GM12878 (cell line): ENCODE results near the gene BCAS2.

Experiments
- ATF3 ChIP-seq: IDR thresholded peaks from 2 replicates; pipeline ENCODE4 v1.6.1; 2011; ENCODE audit warnings: low read depth, mild to moderate bottlenecking, low read length, moderate library complexity, borderline replicate concordance; ENCODE audit errors: extremely low read depth
- BCL3 ChIP-seq: IDR thresholded peaks from 2 replicates; pipeline ENCODE4 v1.6.1; 2011; ENCODE audit warnings: borderline replicate concordance, low read depth, mild to moderate bottlenecking, moderate library complexity, low read length; ENCODE audit not compliant: insufficient read depth, poor library complexity, severe bottlenecking
- CHD2 ChIP-seq: IDR thresholded peaks from 2 replicates; pipeline ENCODE4 v1.6.1; 2011; ENCODE audit warnings: low read depth, low read length, improper control_type of control experiment, borderline replicate concordance
- CREB1 ChIP-seq: IDR thresholded peaks from 2 replicates; pipeline ENCODE4 v1.6.1; 2012; ENCODE audit warnings: low read depth, mild to moderate bottlenecking, inconsistent platforms
- CTCF ChIP-seq, 3 experiments: IDR thresholded peaks in 2 of 3; conservative IDR thresholded peaks in 1 of 3; 2 replicates each; pipeline ENCODE4 v1.5.1; 2011; ENCODE audit warnings: low read depth in 3 of 3, low read length in 3 of 3, mild to moderate bottlenecking in 3 of 3, control low read depth in 2 of 3, moderate library complexity in 2 of 3, inconsistent platforms in 1 of 3, mixed read lengths in 1 of 3; ENCODE audit not compliant: control insufficient read depth in 2 of 3, insufficient read depth in 1 of 3; ENCODE audit errors: extremely low read depth in 1 of 3
- EP300 ChIP-seq, 2 experiments: fragments of 150-350 bp in 1 of 2; IDR thresholded peaks; 2 replicates each; pipeline ENCODE4 v1.6.1; 2011 to 2012; ENCODE audit warnings: low read depth in 2 of 2, low read length in 2 of 2, borderline replicate concordance in 1 of 2, improper control_type of control experiment in 1 of 2, inconsistent platforms in 1 of 2; ENCODE audit not compliant: control insufficient read depth in 1 of 2
- ETV6 ChIP-seq, 2 experiments: fragments of 450-650 bp in 1 of 2; IDR thresholded peaks in 1 of 2; conservative IDR thresholded peaks in 1 of 2; 2 replicates each; pipeline ENCODE4 v1.6.1; 2014; ENCODE audit warnings: antibody characterized with exemption in 1 of 2, borderline replicate concordance in 1 of 2, low read depth in 1 of 2, mild to moderate bottlenecking in 1 of 2, moderate library complexity in 1 of 2
- IRF4 ChIP-seq: IDR thresholded peaks from 2 replicates; pipeline ENCODE4 v1.6.1; 2011; ENCODE audit warnings: low read depth, low read length
- POLR2AphosphoS5 ChIP-seq: IDR thresholded peaks from 2 replicates; pipeline ENCODE4 v1.6.1; 2011; ENCODE audit warnings: mild to moderate bottlenecking, low read length, inconsistent platforms
- SP1 ChIP-seq: IDR thresholded peaks from one replicate; pipeline ENCODE4 v1.6.1; 2011; ENCODE audit warnings: low read depth, low read length
- SUPT20H ChIP-seq: IDR thresholded peaks from 2 replicates; pipeline ENCODE4 v1.6.1; 2011; ENCODE audit warnings: low read depth, mild to moderate bottlenecking, low read length, moderate library complexity, borderline replicate concordance; ENCODE audit not compliant: control insufficient read depth
- TARDBP ChIP-seq: IDR thresholded peaks from 2 replicates; pipeline ENCODE4 v1.6.1; 2016; ENCODE audit warnings: borderline replicate concordance

GRCh38 chr1:114627107-114627506, 45.7 kb upstream of the BCAS2 start:
- TF ChIP-seq SP1 (no peak), ATF3 (no peak), CREB1 (no peak), CHD2 (no peak), SUPT20H (no peak), CTCF (IDR thresholded peaks at IDR 0.05 in 2 of 3, conservative IDR thresholded peaks at IDR 0.05 in 1 of 3; ENCODE audit: control insufficient read depth in 2 of 3, extremely low read depth in 1 of 3, insufficient read depth in 1 of 3, low read depth in 3 of 3, low read length in 3 of 3) (no peak), EP300 (IDR thresholded peaks at IDR 0.05; ENCODE audit: borderline replicate concordance in 1 of 2, control insufficient read depth in 1 of 2, low read depth in 2 of 2, low read length in 2 of 2) (no peak), POLR2AphosphoS5 (no peak), ETV6 (conservative IDR thresholded peaks at IDR 0.05 in 1 of 2, IDR thresholded peaks at IDR 0.05 in 1 of 2; ENCODE audit: borderline replicate concordance in 1 of 2, low read depth in 1 of 2) (no peak), TARDBP (no peak), IRF4 (no peak), BCL3 (no peak)
